Activated T-helper 17 cell treated with anti-CD3 and anti-CD28 coated beads, Interleukin-2, amount 50 U/mL, for 72 hours (primary cell): ENCODE measurements around the gene OR6K2. TPM values are rescaled to one million over a fixed set of nuclear protein-coding genes. Genes with fewer than 3 reads are reported as not detected.
A peak's percentile ranks its signal among the peaks of the same experiment; 100 is the strongest.

Source experiments
- ATAC-seq: fragments of 150-1000 bp; cut with Tn5 transposase; replicated peaks from 2 replicates; pipeline ENCODE4 v1.10.0; 2021; ENCODE audit warnings: mild to moderate bottlenecking, moderate library complexity
- H3K27ac Mint-ChIP-seq: one replicate; pipeline ENCODE4 v1.8.0; 2022; ENCODE audit warnings: mixed read lengths
- H3K27me3 Mint-ChIP-seq: one replicate; pipeline ENCODE4 v1.8.0; 2022; ENCODE audit warnings: mixed read lengths
- H3K36me3 Mint-ChIP-seq: one replicate; pipeline ENCODE4 v1.8.0; 2022; ENCODE audit warnings: low read depth, mild to moderate bottlenecking, mixed read lengths
- H3K4me1 Mint-ChIP-seq: one replicate; pipeline ENCODE4 v1.8.0; 2022; ENCODE audit warnings: mixed read lengths
- H3K4me3 Mint-ChIP-seq: one replicate; pipeline ENCODE4 v1.8.0; 2022; ENCODE audit warnings: mild to moderate bottlenecking, mixed read lengths
- H3K9me3 Mint-ChIP-seq: one replicate; pipeline ENCODE4 v1.8.0; 2022; ENCODE audit warnings: mixed read lengths
- total RNA-seq, 2 donors: library from RNA; stranded (reverse); gene quantifications; one replicate each; pipeline ENCODE4 v1.2.3, GENCODE V29; 2022

OR6K2 gene, protein sequence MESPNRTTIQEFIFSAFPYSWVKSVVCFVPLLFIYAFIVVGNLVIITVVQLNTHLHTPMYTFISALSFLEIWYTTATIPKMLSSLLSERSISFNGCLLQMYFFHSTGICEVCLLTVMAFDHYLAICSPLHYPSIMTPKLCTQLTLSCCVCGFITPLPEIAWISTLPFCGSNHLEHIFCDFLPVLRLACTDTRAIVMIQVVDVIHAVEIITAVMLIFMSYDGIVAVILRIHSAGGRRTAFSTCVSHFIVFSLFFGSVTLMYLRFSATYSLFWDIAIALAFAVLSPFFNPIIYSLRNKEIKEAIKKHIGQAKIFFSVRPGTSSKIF
- total RNA-seq, result not detected

DNA sequence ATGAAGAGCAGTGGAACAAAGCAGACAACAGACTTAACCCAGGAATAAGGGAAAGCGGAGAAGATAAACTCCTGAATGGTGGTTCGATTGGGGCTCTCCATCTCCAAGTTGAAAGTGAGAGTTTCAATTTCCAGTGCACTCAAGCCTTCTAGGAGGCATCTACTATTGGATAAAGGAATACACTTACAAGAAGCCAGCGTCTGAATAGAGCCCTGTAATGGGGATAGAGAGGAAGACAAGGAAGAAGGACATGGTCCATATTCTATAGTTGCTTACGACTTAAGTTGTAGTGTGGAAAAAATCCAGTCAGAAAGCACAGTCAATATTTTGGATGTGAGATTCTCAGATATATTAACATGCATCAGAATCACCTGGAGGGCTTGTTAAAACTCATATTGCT, at the start of gene OR6K2:
TSS of gene OR6K2 (minus strand) at position 101 of the 400 bp plus-strand sequence. CDS start at position 101, 0 bp downstream.
- ATAC-seq, result no peak
- no peaks in the 10 kb centered on the region for H3K9me3 Mint-ChIP-seq
- no peaks in the 10 kb centered on the region for H3K36me3 Mint-ChIP-seq
- peaks cover 19% of the 10 kb centered on the region for H3K27me3 Mint-ChIP-seq
- no peak within 1 kb of the TSS for H3K27ac Mint-ChIP-seq
- no peaks in the 10 kb centered on the region for H3K4me1 Mint-ChIP-seq
- no peak within 1 kb of the TSS for H3K4me3 Mint-ChIP-seq

- peaks cover 6% of the 10 kb centered on the region for H3K9me3 Mint-ChIP-seq
- no peak overlapping the region for H3K27ac Mint-ChIP-seq
- no peak for ATAC-seq
- H3K36me3 Mint-ChIP-seq, result no peaks in the 10 kb centered on the region
- no peak overlapping the region for H3K4me3 Mint-ChIP-seq
- H3K4me1 Mint-ChIP-seq, result no peaks in the 10 kb centered on the region
- peaks cover 18% of the 10 kb centered on the region for H3K27me3 Mint-ChIP-seq
Measured at GRCh38 chr1:158735848-158736247, 35.4 kb upstream of the OR6K2 start.

- Mint-ChIP-seq H3K4me3 (no peak overlapping the region), H3K4me1 (no peaks in the 10 kb centered on the region), H3K27ac (no peak overlapping the region), H3K9me3 (no peaks in the 10 kb centered on the region), H3K27me3 (peaks cover 3% of the 10 kb centered on the region), H3K36me3 (no peaks in the 10 kb centered on the region)
- no peak for ATAC-seq
Measured at GRCh38 chr1:158732524-158732923, 32.1 kb upstream of the OR6K2 start.

- H3K27ac Mint-ChIP-seq, result no peak overlapping the region
- no peaks in the 10 kb centered on the region for H3K9me3 Mint-ChIP-seq
- H3K4me3 Mint-ChIP-seq, result no peak overlapping the region
- no peaks in the 10 kb centered on the region for H3K36me3 Mint-ChIP-seq
- no peaks in the 10 kb centered on the region for H3K27me3 Mint-ChIP-seq
- no peaks in the 10 kb centered on the region for H3K4me1 Mint-ChIP-seq
- ATAC-seq, result no peak
Measured at GRCh38 chr1:158731707-158732106, 31.3 kb upstream of the OR6K2 start.

- Mint-ChIP-seq H3K4me3 (no peak overlapping the region), H3K27ac (no peak overlapping the region), H3K9me3 (no peaks in the 10 kb centered on the region), H3K27me3 (no peaks in the 10 kb centered on the region), H3K4me1 (no peaks in the 10 kb centered on the region), H3K36me3 (no peaks in the 10 kb centered on the region)
- no peak for ATAC-seq
Measured at GRCh38 chr1:158730453-158730852, 30.0 kb upstream of the OR6K2 start.

DNA sequence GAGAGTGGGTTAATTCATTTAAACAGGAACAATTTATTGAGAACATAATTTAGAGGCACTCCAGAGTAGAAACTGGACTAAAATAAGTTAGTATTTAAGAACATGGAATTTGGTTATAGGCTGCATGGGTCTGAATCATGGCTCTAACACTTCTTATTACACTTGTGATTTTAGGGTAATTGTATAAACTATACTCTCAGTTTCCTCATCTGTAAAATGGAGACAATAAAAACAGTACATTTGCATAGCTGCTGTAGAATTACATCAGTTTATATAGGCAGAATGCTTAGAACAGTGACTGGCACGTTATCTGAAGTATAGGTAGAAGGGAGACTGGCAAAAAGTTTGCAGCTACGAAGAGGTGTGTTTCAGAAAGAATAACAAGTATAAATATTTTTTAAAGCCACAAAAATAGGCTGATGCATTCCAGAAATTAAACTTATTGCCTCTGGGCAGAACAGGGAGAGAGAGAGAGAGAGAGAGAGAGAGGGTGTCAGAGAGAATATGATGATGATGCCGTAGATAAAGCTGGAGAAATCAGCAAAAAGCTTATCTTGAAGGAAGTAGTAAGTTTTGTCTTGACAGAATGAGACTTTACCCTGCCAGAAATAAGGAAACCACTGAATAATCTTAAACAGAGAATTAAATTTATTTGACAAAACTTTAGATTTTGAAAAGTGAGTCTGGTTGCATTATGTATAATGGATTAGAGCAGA, 28.2 kb upstream of the OR6K2 start:
- H3K27me3 Mint-ChIP-seq, result peaks cover 9% of the 10 kb centered on the region
- ATAC-seq, result no peak
- H3K9me3 Mint-ChIP-seq, result no peaks in the 10 kb centered on the region
- H3K4me3 Mint-ChIP-seq, result no peak overlapping the region
- no peaks in the 10 kb centered on the region for H3K36me3 Mint-ChIP-seq
- H3K27ac Mint-ChIP-seq, result no peak overlapping the region
- no peaks in the 10 kb centered on the region for H3K4me1 Mint-ChIP-seq

DNA sequence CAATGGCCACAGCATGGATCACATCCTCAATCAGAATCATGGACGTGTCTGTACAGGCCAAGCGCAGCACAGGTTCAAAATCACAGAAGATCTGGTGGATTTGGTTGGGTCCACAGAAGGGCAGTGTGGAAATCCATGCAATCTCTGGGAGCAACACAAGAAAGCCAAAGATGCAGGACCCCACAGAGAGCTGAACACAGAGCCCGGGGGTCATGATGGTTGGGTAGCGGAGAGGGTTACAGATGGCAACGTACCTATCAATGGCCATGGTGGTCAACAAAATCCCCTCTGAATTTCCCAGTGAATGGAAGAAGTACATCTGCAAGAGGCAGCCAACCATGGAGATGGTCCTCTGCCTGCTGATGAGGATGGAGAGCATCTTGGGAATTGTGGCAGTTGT, 24.0 kb upstream of the OR6K2 start:
- no peak for ATAC-seq
- Mint-ChIP-seq H3K27ac (no peak overlapping the region), H3K27me3 (peaks cover 25% of the 10 kb centered on the region)

GRCh38 chr1:158720620-158721019, 20.2 kb upstream of the OR6K2 start, which contains the start of gene OR6K3:
OR6K3 (minus strand) TSS chr1:158720720; CDS start chr1:158718115, 2,605 bp downstream.
- peaks cover 41% of the 10 kb centered on the region for H3K27me3 Mint-ChIP-seq
- no peak within 1 kb of the TSS for H3K27ac Mint-ChIP-seq

More for the DNA sequence above, 24.0 kb upstream of the OR6K2 start:
- no peaks in the 10 kb centered on the region for H3K36me3 Mint-ChIP-seq
- no peak overlapping the region for H3K4me3 Mint-ChIP-seq
- H3K9me3 Mint-ChIP-seq, result no peaks in the 10 kb centered on the region
- H3K4me1 Mint-ChIP-seq, result no peaks in the 10 kb centered on the region

DNA sequence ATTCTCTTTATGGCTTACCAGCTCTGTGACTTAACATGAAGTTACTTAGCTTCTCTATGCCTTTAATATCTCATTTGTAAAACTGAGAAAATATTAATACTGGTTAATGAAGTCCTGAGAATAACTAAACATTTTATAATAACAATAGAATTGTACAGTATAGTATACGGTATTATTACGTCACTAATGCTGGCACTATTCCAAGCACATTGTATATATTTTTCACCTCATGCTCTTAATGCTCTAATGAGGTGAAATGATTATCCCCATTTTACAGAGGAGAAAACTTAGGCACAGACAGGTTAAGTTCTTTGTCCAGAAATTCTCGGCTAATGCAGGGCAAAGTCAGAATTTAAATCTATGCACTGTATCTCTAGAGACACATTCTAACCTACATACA, 19.2 kb upstream of the OR6K2 start:
- no peak for ATAC-seq

More at GRCh38 chr1:158720620-158721019, 20.2 kb upstream of the OR6K2 start, which contains the start of gene OR6K3:
- no peak within 1 kb of the TSS for H3K4me3 Mint-ChIP-seq
- no peaks in the 10 kb centered on the region for H3K4me1 Mint-ChIP-seq
- ATAC-seq, result no peak
- H3K9me3 Mint-ChIP-seq, result no peaks in the 10 kb centered on the region
- H3K36me3 Mint-ChIP-seq, result no peaks in the 10 kb centered on the region

DNA sequence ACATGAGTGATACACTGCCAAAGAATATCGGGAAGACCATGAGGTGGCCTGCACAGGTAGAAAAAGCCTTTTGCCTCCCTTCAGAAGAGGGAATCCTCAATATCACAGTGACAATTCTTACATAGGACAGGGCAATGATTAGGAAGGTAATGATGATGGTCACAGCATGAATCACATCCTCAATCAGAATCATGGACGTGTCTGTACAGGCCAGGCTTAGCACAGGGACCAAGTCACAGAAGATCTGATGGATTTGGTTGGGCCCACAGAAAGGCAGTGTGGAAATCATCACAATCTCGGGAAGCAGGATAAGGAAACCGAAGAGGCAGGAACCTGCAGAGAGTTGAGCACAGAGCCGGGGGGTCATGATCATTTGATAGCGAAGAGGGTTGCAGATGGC, 16.9 kb upstream of the OR6K2 start:
- Mint-ChIP-seq H3K4me3 (no peak overlapping the region), H3K27ac (no peak overlapping the region), H3K36me3 (no peaks in the 10 kb centered on the region), H3K27me3 (peaks cover 35% of the 10 kb centered on the region), H3K4me1 (no peaks in the 10 kb centered on the region), H3K9me3 (no peaks in the 10 kb centered on the region)
- no peak for ATAC-seq

More for the DNA sequence above, 19.2 kb upstream of the OR6K2 start:
- H3K36me3 Mint-ChIP-seq, result no peaks in the 10 kb centered on the region
- no peaks in the 10 kb centered on the region for H3K9me3 Mint-ChIP-seq
- H3K27ac Mint-ChIP-seq, result no peak overlapping the region
- no peak overlapping the region for H3K4me3 Mint-ChIP-seq
- peaks cover 46% of the 10 kb centered on the region for H3K27me3 Mint-ChIP-seq
- no peaks in the 10 kb centered on the region for H3K4me1 Mint-ChIP-seq

GRCh38 chr1:158716335-158716734, 15.9 kb upstream of the OR6K2 start:
- H3K9me3 Mint-ChIP-seq, result no peaks in the 10 kb centered on the region
- peaks cover 40% of the 10 kb centered on the region for H3K27me3 Mint-ChIP-seq
- no peaks in the 10 kb centered on the region for H3K4me1 Mint-ChIP-seq
- H3K36me3 Mint-ChIP-seq, result no peaks in the 10 kb centered on the region
- peak; percentile 85 for ATAC-seq
- H3K4me3 Mint-ChIP-seq, result no peak overlapping the region
- H3K27ac Mint-ChIP-seq, result no peak overlapping the region

- peaks cover 32% of the 10 kb centered on the region for H3K27me3 Mint-ChIP-seq
- no peaks in the 10 kb centered on the region for H3K9me3 Mint-ChIP-seq
- no peaks in the 10 kb centered on the region for H3K36me3 Mint-ChIP-seq
- no peak overlapping the region for H3K27ac Mint-ChIP-seq
- no peaks in the 10 kb centered on the region for H3K4me1 Mint-ChIP-seq
- ATAC-seq, result no peak
- H3K4me3 Mint-ChIP-seq, result no peak overlapping the region
Measured at GRCh38 chr1:158714754-158715153, 14.3 kb upstream of the OR6K2 start.

- H3K27me3 Mint-ChIP-seq, result peaks cover 16% of the 10 kb centered on the region
- no peak for ATAC-seq
- H3K9me3 Mint-ChIP-seq, result no peaks in the 10 kb centered on the region
- H3K36me3 Mint-ChIP-seq, result no peaks in the 10 kb centered on the region
- H3K4me1 Mint-ChIP-seq, result no peaks in the 10 kb centered on the region
- no peak overlapping the region for H3K27ac Mint-ChIP-seq
- H3K4me3 Mint-ChIP-seq, result no peak overlapping the region
Measured at GRCh38 chr1:158711098-158711497, 10.6 kb upstream of the OR6K2 start.

DNA sequence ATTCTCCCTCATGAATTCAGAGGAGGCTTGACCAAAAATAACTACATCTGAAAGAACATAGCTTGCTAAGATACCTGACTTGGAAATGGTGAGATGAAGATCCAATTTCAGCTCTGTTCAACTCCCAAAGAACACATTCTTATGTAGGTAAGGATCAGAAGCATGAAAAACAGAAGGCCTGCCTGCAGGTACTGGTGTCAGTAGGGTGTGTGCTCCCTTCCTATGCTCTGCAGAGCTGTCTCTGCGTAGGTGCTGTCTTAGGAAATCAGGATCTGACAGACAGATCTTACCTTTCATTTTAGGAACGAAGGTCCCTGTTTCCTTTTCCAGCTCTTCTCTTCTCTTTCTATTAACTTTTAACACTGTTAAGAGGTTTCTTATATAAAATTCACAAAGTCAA, 5.6 kb upstream of the OR6K2 start:
- H3K27me3 Mint-ChIP-seq, result peaks cover under 1% of the 10 kb centered on the region
- no peak for ATAC-seq
- no peaks in the 10 kb centered on the region for H3K9me3 Mint-ChIP-seq
- no peaks in the 10 kb centered on the region for H3K4me1 Mint-ChIP-seq
- H3K4me3 Mint-ChIP-seq, result no peak overlapping the region
- no peak overlapping the region for H3K27ac Mint-ChIP-seq
- H3K36me3 Mint-ChIP-seq, result no peaks in the 10 kb centered on the region

- Mint-ChIP-seq H3K27me3 (peaks cover 18% of the 10 kb centered on the region), H3K27ac (no peak overlapping the region), H3K9me3 (no peaks in the 10 kb centered on the region), H3K4me3 (no peak overlapping the region), H3K4me1 (no peaks in the 10 kb centered on the region), H3K36me3 (no peaks in the 10 kb centered on the region)
- ATAC-seq, result no peak
Measured at GRCh38 chr1:158694596-158694995, 5.9 kb downstream of the OR6K2 start.
